H1 (cell line): ENCODE data around the gene PARP4.

Source experiments
- CEBPB ChIP-seq: IDR thresholded peaks from 2 replicates; pipeline ENCODE4 v1.6.1; 2012; ENCODE audit warnings: low read depth, low read length
- CHD2 ChIP-seq: IDR thresholded peaks from 2 replicates; pipeline ENCODE4 v1.6.1; 2012; ENCODE audit warnings: low read length, improper control_type of control experiment
- EGR1 ChIP-seq: IDR thresholded peaks from 2 replicates; pipeline ENCODE4 v1.6.1; 2011; ENCODE audit warnings: low read depth, low read length, borderline replicate concordance
- POLR2AphosphoS5 ChIP-seq: IDR thresholded peaks from 2 replicates; pipeline ENCODE4 v1.6.1; 2011; ENCODE audit warnings: low read depth, low read length
- SP1 ChIP-seq: IDR thresholded peaks from 2 replicates; pipeline ENCODE4 v1.6.1; 2011; ENCODE audit warnings: low read depth, low read length
- SP2 ChIP-seq: IDR thresholded peaks from 2 replicates; pipeline ENCODE4 v1.6.1; 2012; ENCODE audit warnings: mild to moderate bottlenecking, low read length, inconsistent platforms
- TF ChIP-seq, protein P1 (sequence below), 3 experiments: IDR thresholded peaks; 1 replicate in 2 of 3; 2 replicates in 1 of 3; pipeline versions ENCODE4 v1.5.1 to v1.6.1; 2011; ENCODE audit warnings: low read length in 3 of 3, mild to moderate bottlenecking in 3 of 3, inconsistent platforms in 2 of 3, low read depth in 1 of 3, moderate library complexity in 1 of 3; ENCODE audit not compliant: insufficient read depth in 1 of 3; ENCODE audit errors: control extremely low read depth in 1 of 3
- TF ChIP-seq, protein P2 (sequence below): IDR thresholded peaks from 2 replicates; pipeline ENCODE4 v1.6.1; 2011; ENCODE audit warnings: low read length, improper control_type of control experiment

DNA sequence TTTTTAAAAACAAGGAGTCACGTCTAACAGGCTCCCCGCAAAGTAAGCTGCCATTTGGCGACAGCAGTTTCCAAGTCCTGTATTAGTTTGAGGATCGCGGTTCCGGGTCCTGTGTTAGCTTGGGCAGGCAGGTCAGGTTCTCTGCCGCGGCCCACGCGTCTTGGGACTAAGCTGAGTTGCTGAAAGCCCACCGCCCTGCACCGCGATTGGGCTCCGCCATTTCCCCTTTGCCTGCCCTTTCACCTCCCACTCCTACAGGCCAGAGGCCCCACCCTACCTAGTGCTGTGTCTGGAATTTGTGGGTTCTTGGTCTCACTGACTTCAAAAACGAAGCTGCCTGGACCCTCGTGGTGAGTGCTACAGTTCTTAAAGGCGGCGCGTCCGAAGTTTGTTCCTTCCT, 6.8 kb downstream of the PARP4 start:
- TF ChIP-seq, protein P1, sequence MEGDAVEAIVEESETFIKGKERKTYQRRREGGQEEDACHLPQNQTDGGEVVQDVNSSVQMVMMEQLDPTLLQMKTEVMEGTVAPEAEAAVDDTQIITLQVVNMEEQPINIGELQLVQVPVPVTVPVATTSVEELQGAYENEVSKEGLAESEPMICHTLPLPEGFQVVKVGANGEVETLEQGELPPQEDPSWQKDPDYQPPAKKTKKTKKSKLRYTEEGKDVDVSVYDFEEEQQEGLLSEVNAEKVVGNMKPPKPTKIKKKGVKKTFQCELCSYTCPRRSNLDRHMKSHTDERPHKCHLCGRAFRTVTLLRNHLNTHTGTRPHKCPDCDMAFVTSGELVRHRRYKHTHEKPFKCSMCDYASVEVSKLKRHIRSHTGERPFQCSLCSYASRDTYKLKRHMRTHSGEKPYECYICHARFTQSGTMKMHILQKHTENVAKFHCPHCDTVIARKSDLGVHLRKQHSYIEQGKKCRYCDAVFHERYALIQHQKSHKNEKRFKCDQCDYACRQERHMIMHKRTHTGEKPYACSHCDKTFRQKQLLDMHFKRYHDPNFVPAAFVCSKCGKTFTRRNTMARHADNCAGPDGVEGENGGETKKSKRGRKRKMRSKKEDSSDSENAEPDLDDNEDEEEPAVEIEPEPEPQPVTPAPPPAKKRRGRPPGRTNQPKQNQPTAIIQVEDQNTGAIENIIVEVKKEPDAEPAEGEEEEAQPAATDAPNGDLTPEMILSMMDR (IDR thresholded peaks at IDR 0.05; ENCODE audit: control extremely low read depth in 1 of 3, insufficient read depth in 1 of 3, low read depth in 1 of 3, low read length in 3 of 3): no peak
- no peak for TF ChIP-seq SP2
- TF ChIP-seq CEBPB: no peak
- no peak for TF ChIP-seq POLR2AphosphoS5
- TF ChIP-seq CHD2: no peak
- no peak for TF ChIP-seq SP1
- TF ChIP-seq EGR1: no peak
- TF ChIP-seq, protein P2, sequence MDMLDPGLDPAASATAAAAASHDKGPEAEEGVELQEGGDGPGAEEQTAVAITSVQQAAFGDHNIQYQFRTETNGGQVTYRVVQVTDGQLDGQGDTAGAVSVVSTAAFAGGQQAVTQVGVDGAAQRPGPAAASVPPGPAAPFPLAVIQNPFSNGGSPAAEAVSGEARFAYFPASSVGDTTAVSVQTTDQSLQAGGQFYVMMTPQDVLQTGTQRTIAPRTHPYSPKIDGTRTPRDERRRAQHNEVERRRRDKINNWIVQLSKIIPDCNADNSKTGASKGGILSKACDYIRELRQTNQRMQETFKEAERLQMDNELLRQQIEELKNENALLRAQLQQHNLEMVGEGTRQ: no peak
